Esophagus squamous epithelium (tissue), 5 donors: ENCODE data around the gene EVC. TPM values are rescaled to one million over a fixed set of nuclear protein-coding genes. Genes with fewer than 3 reads are reported as not detected.

ENCODE experiments used
- DNase-seq: peaks from one replicate; lab custom pipeline; 2025; lab: John Stamatoyannopoulos, UW
- H3K27ac ChIP-seq, 4 donors: fragments of 200-600 bp; sonication (generic); one replicate each; pipeline ENCODE4 v1.5.1; 2016 to 2019; ENCODE audit warnings: mild to moderate bottlenecking in 1 of 4
- H3K27me3 ChIP-seq, 4 donors: fragments of 200-600 bp; sonication (generic); 1 replicate in 3 of 4; 2 replicates in 1 of 4; pipeline versions ENCODE4 v1.5.1 to v1.6.0; 2017 to 2021; ENCODE audit warnings: antibody characterized with exemption in 1 of 4
- H3K36me3 ChIP-seq, 3 donors: fragments of 200-600 bp; sonication (generic); one replicate each; pipeline ENCODE4 v1.5.1; 2016 to 2019
- H3K4me1 ChIP-seq, 3 donors: fragments of 200-600 bp; sonication (generic); one replicate each; pipeline ENCODE4 v1.5.1; 2017 to 2019
- H3K4me3 ChIP-seq, 4 donors: fragments of 200-600 bp; sonication (generic); 1 replicate in 3 of 4; 2 replicates in 1 of 4; pipeline ENCODE4 v1.5.1; 2016 to 2019; ENCODE audit warnings: mild to moderate bottlenecking in 2 of 4, moderate library complexity in 1 of 4
- H3K9me3 ChIP-seq, 3 donors: fragments of 200-600 bp; sonication (generic); one replicate each; pipeline ENCODE4 v1.5.1; 2016 to 2019
- POLR2A ChIP-seq, 4 donors: fragments of 450-650 bp; IDR thresholded peaks; one replicate each; pipeline ENCODE4 v1.6.1; 2017; ENCODE audit warnings: antibody characterized with exemption in 4 of 4, mild to moderate bottlenecking in 4 of 4, moderate library complexity in 3 of 4
- WGBS, 2 donors: methylation state at CpG; one replicate each; pipeline ENCODE4 v1.1.5; 2018; 5-methylcytosine and 5-hydroxymethylcytosine counted together
- intact Hi-C: fragments of 100-400 bp; cut with DNase I; formaldehyde crosslinking; loops from one replicate; pipeline ENCODE4 v1.15.0; 2022
- total RNA-seq, 4 donors: library from RNA; depleted of rRNA; stranded (reverse); fragments of >200 nt; gene quantifications; one replicate each; pipeline ENCODE4 v1.1.0, GENCODE V29; 2016
- TF ChIP-seq, protein P1 (sequence below), 6 experiments: fragments of 450-650 bp in 4 of 6; fragments of 200-600 bp in 2 of 6; sonication (generic) in 2 of 6; IDR thresholded peaks; one replicate each; pipeline ENCODE4 v1.5.1; 2016 to 2019; ENCODE audit warnings: antibody characterized with exemption in 6 of 6, mild to moderate bottlenecking in 4 of 6, moderate library complexity in 4 of 6
- donor health status: DM: yes; HTN: yes; CAD: no.

EVC gene
- total RNA-seq, 4 donors from 2014 or later, result 4.2 to 17.2 (median 6.3) TPM

DNA sequence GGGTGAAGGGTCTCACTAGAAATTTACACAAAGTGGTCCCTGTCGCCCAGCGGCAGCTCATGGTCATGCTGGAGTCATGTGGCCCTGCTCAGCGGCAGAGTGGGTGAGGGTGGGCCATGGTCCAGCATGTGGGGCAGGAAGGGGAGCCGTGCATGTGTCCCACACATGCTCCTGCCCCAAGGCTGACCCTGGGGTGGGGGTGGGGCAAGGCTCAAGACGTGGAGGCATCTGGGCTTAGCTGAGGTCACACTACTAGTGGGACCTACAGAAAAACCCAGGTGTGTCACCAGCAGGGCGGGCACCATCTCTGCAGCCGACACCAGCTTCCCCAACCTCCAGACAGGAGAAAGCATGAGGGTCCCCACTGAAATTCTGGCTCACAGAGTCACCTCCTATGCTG is 42.4 kb downstream of the EVC start:
- no CpG with 5 or more reads among the region's 7 CpGs for WGBS, 2 donors
- Histone ChIP-seq H3K4me1 (peaks cover 3 to 26% (median 3%) of the 10 kb centered on the region in 3 donors), H3K36me3 (peaks cover 5 to 82% (median 10%) of the 10 kb centered on the region in 3 donors), H3K4me3 (no peak overlapping the region), H3K27me3 (no peaks in the 10 kb centered on the region), H3K9me3 (no peaks in the 10 kb centered on the region), H3K27ac (peak overlapping the region in 2 of 4 donors; percentile 25 to 44)
- DNase-seq, result no peak
- intact Hi-C loops, result no loop called here
- TF ChIP-seq, protein P1, sequence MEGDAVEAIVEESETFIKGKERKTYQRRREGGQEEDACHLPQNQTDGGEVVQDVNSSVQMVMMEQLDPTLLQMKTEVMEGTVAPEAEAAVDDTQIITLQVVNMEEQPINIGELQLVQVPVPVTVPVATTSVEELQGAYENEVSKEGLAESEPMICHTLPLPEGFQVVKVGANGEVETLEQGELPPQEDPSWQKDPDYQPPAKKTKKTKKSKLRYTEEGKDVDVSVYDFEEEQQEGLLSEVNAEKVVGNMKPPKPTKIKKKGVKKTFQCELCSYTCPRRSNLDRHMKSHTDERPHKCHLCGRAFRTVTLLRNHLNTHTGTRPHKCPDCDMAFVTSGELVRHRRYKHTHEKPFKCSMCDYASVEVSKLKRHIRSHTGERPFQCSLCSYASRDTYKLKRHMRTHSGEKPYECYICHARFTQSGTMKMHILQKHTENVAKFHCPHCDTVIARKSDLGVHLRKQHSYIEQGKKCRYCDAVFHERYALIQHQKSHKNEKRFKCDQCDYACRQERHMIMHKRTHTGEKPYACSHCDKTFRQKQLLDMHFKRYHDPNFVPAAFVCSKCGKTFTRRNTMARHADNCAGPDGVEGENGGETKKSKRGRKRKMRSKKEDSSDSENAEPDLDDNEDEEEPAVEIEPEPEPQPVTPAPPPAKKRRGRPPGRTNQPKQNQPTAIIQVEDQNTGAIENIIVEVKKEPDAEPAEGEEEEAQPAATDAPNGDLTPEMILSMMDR (IDR thresholded peaks at IDR 0.05), result no peak
- TF ChIP-seq POLR2A (IDR thresholded peaks at IDR 0.05), result no peak

DNA sequence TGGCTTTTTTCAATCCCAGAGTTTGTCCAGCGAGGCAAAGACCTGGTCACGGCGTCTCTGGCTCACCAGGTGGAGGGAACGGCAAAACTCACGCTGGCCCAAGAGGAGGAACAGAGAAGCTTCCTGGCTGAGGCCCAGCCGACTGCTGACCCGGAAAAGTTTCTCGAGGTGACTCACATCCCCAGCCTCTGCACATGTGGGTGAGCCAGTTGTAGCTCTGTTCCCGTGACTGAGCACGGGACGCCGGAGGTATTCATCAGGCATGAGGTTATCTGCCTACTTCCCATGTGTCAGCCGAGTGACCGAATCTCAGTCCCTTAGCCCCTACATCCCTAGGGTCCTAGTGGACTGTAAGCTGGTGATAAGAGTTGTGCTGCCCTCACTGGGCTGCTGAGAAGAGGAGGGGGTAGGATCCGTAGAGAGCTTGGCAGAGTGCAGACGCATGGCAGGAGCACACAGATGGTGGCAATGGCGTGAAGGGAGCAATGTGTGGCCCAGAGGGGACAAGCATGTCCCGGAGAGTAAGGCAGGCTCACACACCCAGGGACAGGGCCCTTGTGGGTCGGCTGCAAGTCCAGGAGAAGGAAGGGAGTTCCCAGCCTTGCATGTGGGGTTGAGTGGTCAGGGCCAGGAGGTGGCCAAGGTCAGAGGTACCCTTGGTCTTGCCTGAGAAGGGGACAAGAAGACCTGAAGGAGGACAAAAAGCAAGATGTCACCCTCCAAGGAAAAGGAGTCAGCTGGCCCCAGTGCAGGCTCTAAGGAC is 42.9 kb downstream of the EVC start:
- Histone ChIP-seq H3K27me3 (no peaks in the 10 kb centered on the region), H3K4me3 (no peak overlapping the region), H3K9me3 (no peaks in the 10 kb centered on the region), H3K27ac (peak overlapping the region in 3 of 4 donors; percentile 25 to 50 (median 44)), H3K36me3 (peaks cover 5 to 77% (median 10%) of the 10 kb centered on the region in 3 donors), H3K4me1 (peaks cover 3 to 32% (median 6%) of the 10 kb centered on the region in 3 donors)
- DNase-seq, result no peak
- intact Hi-C loops, result no loop called here
- TF ChIP-seq POLR2A (IDR thresholded peaks at IDR 0.05), result no peak
- TF ChIP-seq, protein P1 (IDR thresholded peaks at IDR 0.05), result no peak
- 71 to 86% methylated on average over 7 of the region's 19 CpGs for WGBS, 2 donors

DNA sequence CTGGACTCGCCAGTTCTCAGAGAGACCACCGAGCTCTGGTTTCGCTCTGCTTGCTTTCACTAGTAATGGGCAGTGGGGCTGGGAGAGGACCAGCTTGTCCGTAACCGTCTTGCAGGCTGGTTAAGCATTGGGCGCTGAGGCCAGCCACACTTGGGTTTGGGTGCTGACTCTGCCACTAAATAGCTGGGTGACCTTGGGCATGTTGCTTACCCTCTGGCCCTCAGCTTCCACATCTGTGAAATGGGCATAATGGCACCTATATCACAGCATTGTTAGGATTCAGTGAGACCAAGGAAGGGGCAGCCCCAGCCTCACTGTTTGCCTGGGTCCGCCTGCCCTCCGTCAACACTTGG is 43.5 kb downstream of the EVC start:
- no peak overlapping the region for H3K27ac ChIP-seq
- WGBS, 2 donors, result 84 to 97% methylated on average over 5 to 6 of the region's 8 CpGs
- no peak overlapping the region for H3K4me3 ChIP-seq
- intact Hi-C loops, result no loop called here
- peaks cover 3 to 37% (median 6%) of the 10 kb centered on the region in 3 donors for H3K4me1 ChIP-seq
- TF ChIP-seq, protein P1 (IDR thresholded peaks at IDR 0.05), result no peak
- no peak for TF ChIP-seq POLR2A (IDR thresholded peaks at IDR 0.05)
- H3K27me3 ChIP-seq, result no peaks in the 10 kb centered on the region
- no peak for DNase-seq
- H3K36me3 ChIP-seq, result peaks cover 5 to 72% (median 10%) of the 10 kb centered on the region in 3 donors
- H3K9me3 ChIP-seq, result no peaks in the 10 kb centered on the region

DNA sequence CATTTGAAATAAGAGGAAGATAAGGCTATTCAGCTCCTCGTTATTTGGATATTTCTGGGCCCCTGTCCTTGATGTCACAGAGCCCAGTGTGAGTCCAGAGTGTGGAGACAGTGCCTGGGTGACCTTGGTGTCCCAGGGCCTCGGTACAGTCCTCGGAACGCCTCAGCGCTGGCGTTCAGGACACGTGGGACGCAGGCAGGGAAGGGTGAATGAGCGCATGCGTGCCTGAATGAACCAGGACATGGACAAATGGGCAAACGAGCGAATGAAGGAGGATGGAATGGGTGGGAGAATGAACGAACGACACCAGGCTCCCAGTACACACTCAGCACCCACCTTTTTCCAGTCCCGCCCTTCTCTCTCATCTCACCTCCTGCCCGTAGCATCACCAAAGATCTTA is 44.2 kb downstream of the EVC start:
- Histone ChIP-seq H3K27me3 (no peaks in the 10 kb centered on the region), H3K4me3 (no peak overlapping the region), H3K9me3 (no peaks in the 10 kb centered on the region), H3K4me1 (peaks cover 3 to 44% (median 6%) of the 10 kb centered on the region in 3 donors), H3K27ac (no peak overlapping the region), H3K36me3 (peaks cover 5 to 66% (median 10%) of the 10 kb centered on the region in 3 donors)
- TF ChIP-seq POLR2A (IDR thresholded peaks at IDR 0.05), result no peak
- TF ChIP-seq, protein P1 (IDR thresholded peaks at IDR 0.05), result no peak
- DNase-seq, result no peak
- WGBS, 2 donors, result 80 to 82% methylated on average over 10 to 16 of the region's 16 CpGs
- intact Hi-C loops, result no loop called here

DNA sequence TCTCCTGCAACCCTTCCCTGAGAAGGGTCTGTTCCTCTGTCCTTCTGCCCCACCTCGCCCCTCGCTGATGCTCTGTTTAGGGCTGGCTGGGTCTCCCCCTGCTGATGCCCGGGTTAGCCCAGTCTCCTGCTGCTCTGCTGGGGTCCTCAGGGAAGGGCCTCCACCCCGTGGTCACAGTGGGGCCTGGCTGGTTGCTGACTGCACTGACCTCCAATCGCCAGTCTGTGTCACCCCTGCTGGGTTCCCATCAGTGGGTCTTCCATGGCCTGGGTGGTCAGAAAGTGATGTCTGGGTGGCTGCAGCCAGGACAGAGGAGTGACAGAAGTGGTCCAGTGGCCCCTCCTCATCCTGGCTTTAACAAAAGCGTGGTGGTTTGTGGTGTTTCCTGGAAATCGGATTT is 44.7 kb downstream of the EVC start:
- WGBS, 2 donors, result 61 to 86% methylated on average over 2 to 5 of the region's 7 CpGs
- intact Hi-C loops, result no loop called here
- no peak for DNase-seq
- Histone ChIP-seq H3K9me3 (no peaks in the 10 kb centered on the region), H3K36me3 (peaks cover 5 to 60% (median 10%) of the 10 kb centered on the region in 3 donors), H3K4me3 (no peak overlapping the region), H3K27ac (no peak overlapping the region), H3K4me1 (peaks cover 3 to 48% (median 6%) of the 10 kb centered on the region in 3 donors), H3K27me3 (no peaks in the 10 kb centered on the region)
- TF ChIP-seq, protein P1 (IDR thresholded peaks at IDR 0.05), result no peak
- TF ChIP-seq POLR2A (IDR thresholded peaks at IDR 0.05), result no peak
